H1 (cell line): ENCODE measurements around the gene S100A16. TPM values are rescaled to one million over a fixed set of nuclear protein-coding genes. Genes with fewer than 3 reads are reported as not detected.

Experiments used
- CTCF ChIA-PET: fragments of 300-600 bp; sonication (Branson Sonifier 250); formaldehyde crosslinking; loops from one replicate; lab custom pipeline; 2021; ENCODE audit not compliant: partially characterized antibody; lab: Charles Lee
- POLR2A ChIA-PET: fragments of 300-600 bp; sonication (Branson Sonifier 250); formaldehyde crosslinking; loops from one replicate; lab custom pipeline; 2021; ENCODE audit warnings: inconsistent platforms; ENCODE audit not compliant: partially characterized antibody; lab: Charles Lee
- DNase-seq, 2 experiments: peaks; one replicate each; pipeline versions ENCODE4 v3.0.0 to v3.0.0-alpha.2; 2010 to 2022; ENCODE audit warnings: low spot score in 2 of 2, low read depth in 1 of 2, mixed read lengths in 1 of 2
- FAIRE-seq: peaks from 2 replicates; lab custom pipeline; 2011; peaks lifted over from hg19 to GRCh38; lab: Jason Lieb, UNC
- H2AFZ ChIP-seq: 2 replicates; pipeline ENCODE4 v1.8.1; 2012; ENCODE audit warnings: low read length, inconsistent platforms
- H2AK5ac ChIP-seq: 2 replicates; pipeline ENCODE4 v1.6.1; 2013; ENCODE audit warnings: low read depth, low read length
- H2BK120ac ChIP-seq: replicated peaks from 2 replicates; pipeline ENCODE3; 2013; ENCODE audit warnings: low read depth, low read length, inconsistent platforms
- H2BK12ac ChIP-seq: 2 replicates; pipeline ENCODE4 v1.6.1; 2013; ENCODE audit warnings: low read depth, low read length
- H2BK15ac ChIP-seq: 2 replicates; pipeline ENCODE4 v1.6.1; 2013; ENCODE audit warnings: low read length
- H2BK20ac ChIP-seq: 2 replicates; pipeline ENCODE4 v1.6.1; 2013; ENCODE audit warnings: low read length
- H2BK5ac ChIP-seq: 2 replicates; pipeline ENCODE4 v1.6.1; 2013; ENCODE audit warnings: low read depth, low read length
- H3K14ac ChIP-seq: 2 replicates; pipeline ENCODE4 v1.6.1; 2013; ENCODE audit warnings: inconsistent platforms; ENCODE audit not compliant: insufficient read length
- H3K18ac ChIP-seq: 2 replicates; pipeline ENCODE4 v1.6.1; 2013; ENCODE audit warnings: low read length; ENCODE audit errors: extremely low read depth
- H3K23ac ChIP-seq: 2 replicates; pipeline ENCODE4 v1.6.1; 2013; ENCODE audit warnings: inconsistent platforms; ENCODE audit not compliant: insufficient read length
- H3K23me2 ChIP-seq: 2 replicates; pipeline ENCODE4 v1.6.1; 2013; ENCODE audit warnings: low read depth, low read length
- H3K27ac ChIP-seq: 2 replicates; pipeline ENCODE4 v1.6.1; 2011; ENCODE audit warnings: low read depth, low read length, inconsistent platforms
- H3K27me3 ChIP-seq, 4 experiments: replicated peaks in 1 of 4; 1 replicate in 1 of 4; 2 replicates in 3 of 4; pipeline versions ENCODE4 v1.6.1 to v1.8.1; 2011 to 2013; ENCODE audit warnings: low read length in 3 of 4, mild to moderate bottlenecking in 3 of 4, inconsistent platforms in 2 of 4, mixed read lengths in 2 of 4, moderate library complexity in 1 of 4; ENCODE audit not compliant: control insufficient read depth in 3 of 4, insufficient read depth in 3 of 4; ENCODE audit errors: extremely low read depth in 1 of 4
- H3K36me3 ChIP-seq, 4 experiments: 2 replicates each; pipeline versions ENCODE4 v1.6.1 to v1.8.1; 2011 to 2013; ENCODE audit warnings: mild to moderate bottlenecking in 4 of 4, low read length in 3 of 4, moderate library complexity in 2 of 4, control low read depth in 1 of 4, inconsistent platforms in 1 of 4; ENCODE audit not compliant: insufficient read depth in 4 of 4, control insufficient read depth in 2 of 4
- H3K4ac ChIP-seq: replicated peaks from 2 replicates; pipeline ENCODE3; 2013; ENCODE audit warnings: low read length, low read depth, mixed read lengths, inconsistent platforms; ENCODE audit not compliant: insufficient read length
- H3K4me1 ChIP-seq, 4 experiments: replicated peaks in 1 of 4; 1 replicate in 1 of 4; 2 replicates in 3 of 4; pipeline versions ENCODE4 v1.6.1 to v1.8.1; 2011 to 2013; ENCODE audit warnings: low read length in 3 of 4, inconsistent platforms in 2 of 4, mixed read lengths in 1 of 4; ENCODE audit not compliant: insufficient read depth in 4 of 4, control insufficient read depth in 3 of 4
- H3K4me2 ChIP-seq, 2 experiments: 2 replicates each; pipeline versions ENCODE4 v1.6.1 to v1.8.1; 2011 to 2013; ENCODE audit warnings: low read depth in 2 of 2, low read length in 2 of 2, control low read depth in 1 of 2, inconsistent platforms in 1 of 2, mild to moderate bottlenecking in 1 of 2; ENCODE audit not compliant: insufficient read depth in 1 of 2
- H3K4me3 ChIP-seq, 4 experiments: fragments of 200-600, 300-600 bp in 1 of 4; sonication (generic), shearing (Covaris generic), sonication (Bioruptor Twin) in 1 of 4; 2 replicates each; pipeline versions ENCODE4 v1.5.1 to v1.8.1; 2011 to 2016; ENCODE audit warnings: low read length in 4 of 4, low read depth in 3 of 4, control low read depth in 2 of 4, inconsistent platforms in 2 of 4, mild to moderate bottlenecking in 2 of 4, mixed read lengths in 1 of 4, moderate library complexity in 1 of 4; ENCODE audit not compliant: insufficient read depth in 2 of 4; ENCODE audit errors: extremely low read depth in 1 of 4
- H3K56ac ChIP-seq: replicated peaks from 2 replicates; pipeline ENCODE3; 2013; ENCODE audit warnings: low read depth, mild to moderate bottlenecking, mixed read lengths, low read length, inconsistent platforms; ENCODE audit not compliant: insufficient read length
- H3K79me1 ChIP-seq: 2 replicates; pipeline ENCODE4 v1.6.1; 2013; ENCODE audit warnings: low read depth, low read length, control low read depth
- H3K79me2 ChIP-seq, 2 experiments: 2 replicates each; pipeline versions ENCODE4 v1.6.1 to v1.8.1; 2012 to 2013; ENCODE audit warnings: low read length in 2 of 2, mild to moderate bottlenecking in 2 of 2, inconsistent platforms in 1 of 2; ENCODE audit not compliant: insufficient read depth in 2 of 2, control insufficient read depth in 1 of 2
- H3K9ac ChIP-seq, 4 experiments: replicated peaks in 1 of 4; 1 replicate in 1 of 4; 2 replicates in 3 of 4; pipeline versions ENCODE4 v1.6.1 to v1.8.1; 2011 to 2013; ENCODE audit warnings: low read depth in 3 of 4, low read length in 3 of 4, control low read depth in 2 of 4, mild to moderate bottlenecking in 2 of 4, moderate library complexity in 2 of 4, inconsistent platforms in 1 of 4; ENCODE audit errors: extremely low read depth in 1 of 4
- H3K9me3 ChIP-seq, 2 experiments: 2 replicates each; pipeline versions ENCODE4 v1.6.1 to v1.8.1; 2012 to 2013; ENCODE audit warnings: mild to moderate bottlenecking in 2 of 2, moderate library complexity in 2 of 2, control low read depth in 1 of 2, inconsistent platforms in 1 of 2, low read depth in 1 of 2, low read length in 1 of 2, mixed read lengths in 1 of 2; ENCODE audit not compliant: insufficient read depth in 2 of 2
- H4K20me1 ChIP-seq, 2 experiments: replicated peaks in 1 of 2; 2 replicates each; pipeline versions ENCODE3 to v1.8.1; 2011 to 2013; ENCODE audit warnings: inconsistent platforms in 2 of 2, low read length in 2 of 2, mild to moderate bottlenecking in 1 of 2; ENCODE audit not compliant: insufficient read depth in 2 of 2, control insufficient read depth in 1 of 2
- H4K5ac ChIP-seq: 2 replicates; pipeline ENCODE4 v1.6.1; 2013; ENCODE audit warnings: low read length, low read depth, mixed read lengths, inconsistent platforms; ENCODE audit not compliant: insufficient read length
- H4K8ac ChIP-seq: 2 replicates; pipeline ENCODE4 v1.8.0; 2013; ENCODE audit warnings: mild to moderate bottlenecking, moderate library complexity, low read length, inconsistent platforms; ENCODE audit not compliant: insufficient read depth; ENCODE audit errors: extremely low read depth
- H4K91ac ChIP-seq: replicated peaks from 2 replicates; pipeline ENCODE3; 2013; ENCODE audit warnings: low read length, mixed read lengths, inconsistent platforms; ENCODE audit not compliant: insufficient read length
- CTCF ChIP-seq, 3 experiments: IDR thresholded peaks; 1 replicate in 2 of 3; 2 replicates in 1 of 3; pipeline versions ENCODE4 v1.5.1 to v1.6.1; 2011; ENCODE audit warnings: low read length in 3 of 3, mild to moderate bottlenecking in 3 of 3, inconsistent platforms in 2 of 3, low read depth in 1 of 3, moderate library complexity in 1 of 3; ENCODE audit not compliant: insufficient read depth in 1 of 3; ENCODE audit errors: control extremely low read depth in 1 of 3
- WGBS, 2 experiments: shearing (Covaris generic) in 1 of 2; methylation state at CpG; one replicate each; pipeline versions ENCODE4 v1.1.6 to v1.1.7; 2013 to 2015; ENCODE audit warnings: low lambda C conversion rate in 2 of 2, mixed read lengths in 2 of 2, inconsistent platforms in 1 of 2, low coverage in 1 of 2, missing lambda C conversion rate in 1 of 2; ENCODE audit not compliant: insufficient replicate concordance in 2 of 2, insufficient coverage in 1 of 2, insufficient read length in 1 of 2; ENCODE audit errors: extremely low coverage in 1 of 2, missing lambda C conversion rate in 1 of 2; 5-methylcytosine and 5-hydroxymethylcytosine counted together
- polyA plus RNA-seq, 7 experiments: library from polyadenylated mRNA; depleted of rRNA in 3 of 7; stranded (reverse) in 5 of 7; unstranded in 2 of 7; fragments of >200 nt in 5 of 7; fragments of 200-250 nt in 2 of 7; gene quantifications; 1 replicate in 5 of 7; 2 replicates in 1 of 7; 4 replicates in 1 of 7; pipeline versions ENCODE4 v1.2.1 to v1.2.3, GENCODE V29; 2011 to 2013; ENCODE audit warnings: missing spikeins in 2 of 7, mixed read lengths in 2 of 7
- total RNA-seq: library from RNA; stranded (reverse); fragmentation: NEBNext Ultra II Directional; extraction: Animal tissue kit (Norgen Biotek cat#: 25700); gene quantifications from 2 replicates; pipeline ENCODE4 v1.2.1, GENCODE V29; 2021

Gene S100A16
- total and polyA plus RNA-seq, 2 of the 8 experiments (the other 6 are each of a cell fraction or from before 2014, with no cell fraction given): 14.9 to 61.4 TPM

GRCh38 chr1:153617663-153618062, 4.7 kb upstream of the S100A16 start:
- Histone ChIP-seq H3K4ac (no peak overlapping the region), H2AFZ (no peak overlapping the region), H3K79me1 (no peaks in the 10 kb centered on the region), H3K36me3 (peaks cover 0 to 6% (median 0%) of the 10 kb centered on the region in 4 experiments; a peak in 4 of 8 replicates), H2AK5ac (no peak overlapping the region), H4K5ac (no peak overlapping the region), H3K79me2 (no peaks in the 10 kb centered on the region), H3K18ac (no peak overlapping the region), H3K4me1 (peaks cover 0 to 13% (median 5%) of the 10 kb centered on the region in 4 experiments; a peak in 6 of 7 replicates), H2BK12ac (no peak overlapping the region), H2BK5ac (no peak overlapping the region), H3K9me3 (no peaks in the 10 kb centered on the region), H3K14ac (no peak overlapping the region), H3K56ac (no peak overlapping the region), H2BK20ac (no peak overlapping the region), H4K8ac (no peak overlapping the region), H2BK15ac (no peak overlapping the region), H3K4me3 (no peak overlapping the region), H4K20me1 (no peaks in the 10 kb centered on the region), H3K27ac (no peak overlapping the region), H3K27me3 (no peaks in the 10 kb centered on the region), H3K9ac (no peak overlapping the region), H3K23me2 (no peaks in the 10 kb centered on the region; the same call in none of the 2 replicates), H3K23ac (no peak overlapping the region), H2BK120ac (no peak overlapping the region), H4K91ac (no peak overlapping the region), H3K4me2 (no peak overlapping the region)
- DNase-seq (peak; percentile 54 to 89), FAIRE-seq (peak; percentile 19)
- WGBS, 2 experiments: 43% methylated on average over 6 of the region's 6 CpGs; no CpG with 5 or more reads in 1 of the 2 experiments
- CTCF ChIA-PET: interaction anchor here (0.6 to 15.9 kb wide), 27 partner anchors 10 to 460 kb away, joined by 3 to 224 read pairs (median 4); partner anchors contain the start of genes PGLYRP4, S100A1, S100A13 and S100A6
- POLR2A ChIA-PET: interaction anchor here (0.6 to 15.3 kb wide), 7 partner anchors 10 to 78 kb away, joined by 3 to 261 read pairs (median 3); partner anchors contain the start of genes CHTOP, S100A1 and S100A13
- peak; percentile 93 to 99 (median 94) for TF ChIP-seq CTCF (IDR thresholded peaks at IDR 0.05; ENCODE audit: control extremely low read depth in 1 of 3, insufficient read depth in 1 of 3, low read depth in 1 of 3, low read length in 3 of 3)
